HL-60/S4 treated with retinoic acid at 250 ng/mL for 4 days and 3 days (cell line): ENCODE results near the gene USP7.
"Not testable (repeated sequence)": the region's sequence is repeated elsewhere in the genome, so short reads cannot be mapped to it uniquely, and the experiment has no call there.

ENCODE experiments used
- in situ Hi-C: fragments of 300-500 bp; cut with MboI; formaldehyde crosslinking; loops from 2 replicates; pipeline ENCODE4 v1.7.0; 2022; ENCODE audit warnings: low sequenced_read_pairs

USP7 gene

GRCh38 chr16:8928467-8928957, 35.2 kb downstream of the USP7 start:
- in situ Hi-C loops, result no loop called here

GRCh38 chr16:8926827-8927226, 36.9 kb downstream of the USP7 start:
- in situ Hi-C loops, result no loop called here

- in situ Hi-C loops, result no loop called here
Measured at GRCh38 chr16:8925455-8925854, 38.3 kb downstream of the USP7 start.

GRCh38 chr16:8924214-8924613, 39.5 kb downstream of the USP7 start:
- in situ Hi-C loops, result no loop called here

DNA sequence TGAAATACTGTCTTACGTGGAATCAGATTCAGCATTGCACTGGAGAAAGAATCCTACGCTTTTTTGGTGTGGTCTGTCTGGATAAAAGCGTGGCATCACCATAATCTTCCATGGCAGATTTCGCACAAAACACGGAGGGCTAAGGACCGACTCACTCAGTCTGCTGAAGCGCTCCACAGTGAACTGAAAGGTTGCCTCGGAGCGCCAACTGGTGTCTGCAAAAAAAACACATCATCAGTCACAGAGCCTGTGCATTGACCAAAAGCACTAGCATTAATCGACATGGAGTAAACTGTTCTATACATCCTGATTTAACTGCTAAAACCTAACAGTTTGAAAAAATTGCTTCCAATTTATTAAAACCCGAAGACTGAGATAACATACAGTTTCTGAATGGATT, 40.5 kb downstream of the USP7 start:
- in situ Hi-C loops, result no loop called here

- in situ Hi-C loops, result no loop called here
Measured at GRCh38 chr16:8921347-8921984, 42.2 kb downstream of the USP7 start.

DNA sequence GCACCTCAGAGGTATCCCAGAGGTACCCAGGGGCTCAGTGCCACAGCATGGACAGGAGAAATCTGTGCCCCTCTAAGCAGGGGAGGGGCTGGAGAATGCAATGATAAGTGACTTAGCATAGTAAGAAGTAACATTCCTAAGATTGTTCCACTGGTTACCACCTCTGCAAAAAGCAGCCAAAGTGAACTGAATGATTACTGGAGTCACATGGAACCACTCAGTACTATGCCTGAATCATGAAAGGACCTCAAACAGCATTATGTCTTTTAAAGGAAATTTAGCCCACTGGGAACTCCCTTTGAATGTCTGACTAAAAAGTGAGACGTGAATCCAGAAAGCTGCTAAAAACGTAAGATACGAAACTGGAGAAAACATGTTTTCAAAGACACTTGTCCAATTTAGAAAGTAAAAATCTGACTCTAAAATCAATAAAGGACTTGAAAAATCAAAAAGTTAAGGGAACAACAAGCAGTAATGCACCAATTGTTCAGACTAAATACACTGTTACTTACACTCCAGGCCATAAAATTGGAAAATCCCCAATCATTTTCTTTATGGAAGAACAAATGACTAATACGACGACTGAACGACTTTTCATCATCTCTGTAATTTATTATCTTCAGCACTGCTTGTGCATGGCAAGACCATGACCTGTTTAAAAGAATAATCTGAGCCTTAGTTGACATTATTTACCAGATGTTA, 42.9 kb downstream of the USP7 start:
- in situ Hi-C loops, result no loop called here

GRCh38 chr16:8919934-8920462, 43.7 kb downstream of the USP7 start:
- in situ Hi-C loops, result no loop called here

DNA sequence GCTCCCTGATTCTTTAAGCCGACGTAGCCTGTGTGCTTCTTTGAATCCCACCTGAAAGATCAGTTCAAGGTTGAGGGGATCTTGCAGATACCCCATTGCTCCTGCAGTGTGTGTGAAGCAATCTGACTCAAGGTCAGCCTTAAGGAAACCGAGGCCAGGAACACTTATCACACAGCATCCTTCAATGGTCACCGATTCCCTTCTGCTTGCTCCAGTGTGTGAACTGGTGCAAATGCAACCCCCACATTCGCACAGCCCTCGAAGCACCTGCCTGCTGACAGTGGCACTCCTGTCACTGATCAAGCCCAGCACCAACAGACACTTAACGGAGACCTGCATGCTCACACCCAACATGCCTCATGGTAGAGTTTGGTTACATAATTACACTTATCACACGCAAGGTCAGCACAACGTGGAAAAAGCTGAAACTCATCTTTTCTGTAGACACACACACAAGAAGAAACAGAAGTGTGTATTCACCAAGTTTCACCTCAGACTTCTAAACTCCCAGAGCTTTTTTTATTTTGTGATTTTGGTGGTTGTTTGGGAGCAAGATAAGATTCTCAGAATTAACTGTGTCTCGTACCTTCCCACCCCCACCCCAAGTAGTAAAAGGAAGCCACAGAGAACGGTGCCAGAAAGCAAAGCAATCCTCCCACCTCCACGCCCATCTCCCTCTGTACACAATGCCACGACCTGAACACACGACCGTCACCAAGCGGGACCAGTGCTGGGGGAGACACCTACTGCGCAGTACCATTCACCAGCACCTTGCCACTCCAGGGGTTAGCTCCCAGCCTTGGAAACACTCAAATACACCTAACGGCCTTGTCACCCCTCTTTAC, 44.4 kb downstream of the USP7 start:
- in situ Hi-C loops, result no loop called here

GRCh38 chr16:8917336-8917735, 46.4 kb downstream of the USP7 start:
- in situ Hi-C loops, result not testable (repeated sequence)

DNA sequence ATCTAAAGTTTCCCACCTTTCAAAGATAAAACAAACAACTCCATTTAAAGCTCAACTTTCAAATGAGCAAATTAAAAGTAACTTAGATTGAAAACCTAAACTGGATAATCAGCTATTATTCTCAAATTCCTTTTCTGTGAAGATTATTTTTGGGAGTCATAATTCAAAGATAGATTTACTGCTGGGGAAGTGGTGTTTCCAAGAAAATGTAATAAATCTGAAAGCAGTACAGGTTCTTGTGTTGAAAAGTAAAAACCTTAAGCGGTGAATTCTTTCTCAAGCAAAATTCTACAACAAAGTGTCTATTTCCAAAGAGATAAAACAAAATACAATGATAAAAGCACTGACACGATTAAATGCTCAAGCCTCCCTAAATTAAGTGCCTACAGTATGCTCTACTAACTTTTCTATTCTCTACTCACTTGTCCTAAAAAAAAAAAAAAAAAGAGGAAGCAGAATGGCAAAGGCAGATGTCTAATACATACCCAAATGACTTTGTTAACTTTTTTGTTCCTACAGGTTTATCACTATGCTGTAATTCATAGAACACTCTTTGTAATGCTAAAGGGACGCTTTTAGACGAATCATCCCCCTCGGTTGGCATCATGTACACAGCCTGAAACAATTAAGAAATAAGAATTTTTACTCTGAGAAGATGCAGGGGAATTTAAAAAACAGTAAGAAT, 47.0 kb downstream of the USP7 start:
- in situ Hi-C loops, result no loop called here

DNA sequence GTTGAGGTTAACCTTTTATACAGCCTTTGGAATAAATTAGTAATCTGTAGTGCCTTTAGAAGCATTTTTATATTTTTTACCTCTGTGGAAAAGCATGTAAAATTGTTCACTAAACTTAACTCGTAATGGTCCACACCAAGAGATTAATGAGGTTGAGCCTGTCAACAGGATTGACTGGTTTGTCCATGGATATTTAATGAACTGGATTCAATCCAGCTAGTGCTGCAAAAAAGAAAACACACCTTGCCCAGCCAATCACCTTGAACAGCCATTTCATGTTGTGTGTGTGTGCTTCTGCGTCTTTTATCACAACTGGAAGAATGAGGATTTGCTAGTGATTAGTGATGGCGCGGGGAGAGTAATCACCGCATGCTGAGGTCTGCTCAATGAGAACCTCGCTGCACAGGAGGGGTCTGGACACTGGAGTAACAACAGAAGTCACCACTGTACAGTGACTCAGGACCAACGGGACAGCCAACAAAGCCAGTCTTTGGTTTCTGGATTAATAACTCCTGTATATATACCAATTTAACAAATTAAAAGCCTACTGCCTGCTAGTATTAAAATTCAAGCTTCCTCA, 47.9 kb downstream of the USP7 start:
- in situ Hi-C loops, result no loop called here

- in situ Hi-C loops, result no loop called here
Measured at GRCh38 chr16:8914098-8914497, 49.6 kb downstream of the USP7 start.

DNA sequence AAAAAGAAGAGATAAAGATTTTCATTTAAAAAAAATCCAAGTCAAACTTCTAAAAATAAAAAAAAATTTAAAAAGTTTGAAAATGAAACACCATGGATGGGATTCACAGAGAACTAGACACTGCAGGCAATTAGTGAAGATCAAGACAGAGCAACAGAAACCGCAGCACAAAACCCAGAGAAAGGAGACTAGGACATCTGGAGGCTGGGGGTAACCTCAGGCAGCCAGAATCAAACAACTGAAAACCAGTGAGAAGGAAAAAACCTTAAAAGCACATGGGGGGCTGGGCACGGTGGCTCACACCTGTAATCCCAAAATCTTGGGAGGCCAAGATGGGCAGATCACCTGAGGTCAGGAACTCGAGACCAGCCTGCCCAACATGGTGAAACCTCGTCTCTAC, 50.9 kb downstream of the USP7 start:
- in situ Hi-C loops, result no loop called here

GRCh38 chr16:8910811-8911210, 52.9 kb downstream of the USP7 start:
- in situ Hi-C loops, result no loop called here

DNA sequence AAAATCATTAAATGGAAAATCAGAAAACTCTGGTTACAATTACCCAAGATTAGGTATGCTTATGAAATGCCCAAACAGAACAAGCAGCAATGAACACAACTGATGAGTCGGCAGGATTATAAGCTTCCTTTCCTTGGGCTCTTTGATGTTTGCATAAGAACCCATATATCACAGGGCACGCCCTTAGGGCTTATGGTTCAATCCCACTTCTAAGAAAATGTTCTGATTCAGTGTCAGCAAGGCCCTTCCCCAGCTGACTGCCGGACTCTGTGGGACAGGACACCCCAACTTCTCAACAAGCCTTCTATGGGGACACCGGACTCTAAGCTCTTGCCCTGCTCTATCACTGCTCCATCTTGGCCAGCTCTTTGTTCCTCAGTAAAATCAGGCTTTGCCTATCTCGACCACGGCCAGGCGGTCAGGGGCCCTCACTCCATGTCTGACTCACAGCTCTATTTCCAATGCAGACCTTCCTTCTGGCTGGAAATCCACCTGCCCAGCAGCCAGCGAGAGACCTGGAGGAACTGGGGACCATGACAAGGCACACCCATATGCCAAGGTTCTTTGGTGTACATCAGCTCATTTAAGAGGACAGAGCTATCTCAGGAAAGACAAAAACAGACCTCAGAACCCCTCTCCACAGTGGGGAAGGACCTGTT, 54.8 kb downstream of the USP7 start:
- in situ Hi-C loops, result no loop called here

DNA sequence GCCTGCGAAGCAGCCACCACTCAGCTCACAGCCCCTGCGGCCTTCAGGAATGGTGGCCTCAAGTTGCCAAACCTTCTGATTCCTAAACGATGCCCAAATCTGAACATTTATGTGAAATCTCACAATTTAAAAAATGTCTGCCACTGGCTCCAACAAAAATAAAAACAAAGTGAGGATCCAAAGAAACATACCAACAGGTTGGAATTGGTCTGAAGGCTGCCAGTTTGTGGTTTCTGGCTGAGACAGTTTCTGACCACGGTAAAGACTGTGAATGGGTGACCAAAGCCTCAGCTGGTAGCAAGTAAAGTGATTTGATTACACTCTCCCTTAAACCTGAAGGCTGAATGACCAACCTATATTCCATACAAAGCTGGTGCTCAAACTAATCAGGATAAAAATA, 56.6 kb downstream of the USP7 start:
- in situ Hi-C loops, result no loop called here

DNA sequence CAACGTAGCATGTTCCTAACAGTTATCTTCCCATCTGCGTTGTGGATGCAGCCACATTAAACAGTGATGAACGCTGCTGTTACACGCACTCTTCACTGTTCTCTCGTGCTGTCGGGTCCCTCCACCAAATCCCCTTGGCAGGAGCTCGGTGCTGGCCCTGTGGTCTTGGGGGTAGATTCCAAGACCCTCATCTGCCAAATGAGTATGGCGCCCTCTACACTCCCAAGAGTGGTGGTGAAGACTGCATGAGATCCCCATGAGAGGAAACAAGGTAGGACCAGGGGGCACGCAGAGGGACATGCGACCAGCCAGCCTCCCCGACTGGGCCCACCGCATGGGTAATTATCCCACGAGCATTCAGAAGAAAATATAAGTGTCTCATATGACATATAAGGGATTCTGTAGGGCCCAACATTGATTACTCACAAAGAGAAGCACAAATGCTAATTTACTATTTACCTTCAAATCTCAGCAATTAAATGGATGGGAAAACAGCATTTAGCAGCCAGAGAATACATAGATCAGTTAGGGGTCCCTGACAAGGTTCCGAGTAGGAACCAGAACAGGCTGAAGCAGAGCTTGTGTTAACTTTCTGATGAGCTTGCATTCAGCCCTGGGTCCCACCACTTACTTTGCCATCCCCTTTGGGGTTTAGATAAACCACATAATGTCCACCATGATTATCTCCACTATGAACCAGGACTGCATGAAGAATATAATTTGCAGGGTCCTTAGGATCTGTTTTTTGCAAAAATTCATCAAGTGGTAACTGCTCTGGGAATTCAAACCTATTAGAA, 57.7 kb downstream of the USP7 start:
- in situ Hi-C loops, result no loop called here

DNA sequence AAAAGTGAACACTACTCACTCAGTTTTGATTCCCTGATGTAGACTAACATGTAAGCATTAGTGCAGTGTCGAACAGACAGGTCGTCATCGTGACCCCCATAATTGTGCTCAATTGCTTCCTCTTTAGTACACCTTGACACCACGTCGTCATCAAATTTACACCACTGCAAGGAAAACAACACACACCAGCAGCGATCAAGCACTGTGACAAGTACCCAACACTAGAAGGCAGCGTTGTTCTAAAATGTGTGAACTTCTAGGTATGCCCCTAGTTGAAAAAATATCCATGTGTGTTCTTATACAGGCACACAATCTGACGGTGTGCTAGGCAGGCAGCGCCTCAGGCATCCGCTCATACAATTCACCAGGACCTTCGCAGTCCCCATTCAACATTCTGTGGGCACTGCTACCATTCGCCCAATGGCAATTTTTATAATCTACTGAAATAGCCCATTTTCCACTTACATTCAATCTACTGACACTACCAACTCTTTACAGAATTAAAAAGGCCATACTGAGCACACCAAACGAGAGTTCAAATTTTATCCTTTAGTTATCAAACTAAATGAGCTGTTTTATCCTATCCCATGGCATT, 58.4 kb downstream of the USP7 start:
- in situ Hi-C loops, result no loop called here
